ENCODE results near the gene AMZ1. TPM values are rescaled to one million over a fixed set of nuclear protein-coding genes. Genes with fewer than 3 reads are reported as not detected.

AMZ1 gene
- total RNA-seq, 2 donors from 2014 or later: not detected

DNA sequence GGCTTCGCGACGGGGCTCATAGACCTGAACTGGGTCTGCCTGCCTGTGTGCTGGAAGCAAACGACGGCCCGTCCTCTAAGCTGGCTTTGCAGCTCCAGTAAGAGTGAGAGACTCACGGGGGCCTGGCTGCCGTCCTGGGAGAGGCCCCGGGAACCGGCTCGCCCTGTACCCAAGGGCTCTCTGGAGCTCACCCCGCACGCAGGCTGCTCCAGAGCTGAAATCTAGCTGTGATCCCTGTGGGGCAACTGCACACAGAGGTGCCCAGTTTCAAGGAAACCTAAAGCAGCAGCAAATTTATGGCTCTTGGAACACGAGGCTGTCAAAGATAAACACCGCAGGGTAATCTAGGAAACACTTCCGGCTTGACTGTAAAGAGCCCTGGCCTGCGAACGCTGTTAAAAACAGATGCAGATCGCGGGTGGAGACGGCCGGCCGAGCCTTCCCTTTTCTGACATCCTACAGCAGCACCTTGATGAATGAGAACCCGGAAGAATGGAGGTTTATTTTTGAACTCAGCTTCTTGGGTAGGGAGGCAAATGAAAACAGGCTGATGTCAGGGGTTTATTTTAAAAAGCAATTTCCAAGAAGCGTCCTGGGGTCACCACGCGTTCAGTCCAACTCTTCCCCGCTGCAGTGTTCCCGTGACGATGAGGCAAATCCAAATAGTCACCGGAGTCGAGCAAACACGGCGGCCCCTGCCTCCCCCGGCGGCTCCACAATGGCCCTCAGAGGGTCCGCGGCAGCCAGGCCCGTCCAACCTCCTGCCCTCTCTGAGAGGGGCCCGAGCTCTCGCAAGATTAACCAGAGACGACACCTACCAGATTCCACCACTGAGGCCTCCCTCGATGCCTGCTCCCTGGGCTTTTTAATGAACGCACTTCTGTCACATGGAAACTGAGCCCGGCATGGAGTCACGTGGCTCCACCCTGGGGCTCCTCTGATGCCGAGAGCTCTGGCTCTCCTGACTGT lies 29.6 kb downstream of the AMZ1 start:
- peaks cover 11% of the 10 kb centered on the region for H3K4me1 ChIP-seq
- no peaks in the 10 kb centered on the region for H3K9me3 ChIP-seq
- H3K36me3 ChIP-seq (replicated peaks in 1 of 2; ENCODE audit: insufficient read depth in 1 of 2, low read depth in 2 of 2): no peaks in the 10 kb centered on the region
- no peak for TF ChIP-seq POLR2A (IDR thresholded peaks at IDR 0.05)
- TF ChIP-seq, protein P1, sequence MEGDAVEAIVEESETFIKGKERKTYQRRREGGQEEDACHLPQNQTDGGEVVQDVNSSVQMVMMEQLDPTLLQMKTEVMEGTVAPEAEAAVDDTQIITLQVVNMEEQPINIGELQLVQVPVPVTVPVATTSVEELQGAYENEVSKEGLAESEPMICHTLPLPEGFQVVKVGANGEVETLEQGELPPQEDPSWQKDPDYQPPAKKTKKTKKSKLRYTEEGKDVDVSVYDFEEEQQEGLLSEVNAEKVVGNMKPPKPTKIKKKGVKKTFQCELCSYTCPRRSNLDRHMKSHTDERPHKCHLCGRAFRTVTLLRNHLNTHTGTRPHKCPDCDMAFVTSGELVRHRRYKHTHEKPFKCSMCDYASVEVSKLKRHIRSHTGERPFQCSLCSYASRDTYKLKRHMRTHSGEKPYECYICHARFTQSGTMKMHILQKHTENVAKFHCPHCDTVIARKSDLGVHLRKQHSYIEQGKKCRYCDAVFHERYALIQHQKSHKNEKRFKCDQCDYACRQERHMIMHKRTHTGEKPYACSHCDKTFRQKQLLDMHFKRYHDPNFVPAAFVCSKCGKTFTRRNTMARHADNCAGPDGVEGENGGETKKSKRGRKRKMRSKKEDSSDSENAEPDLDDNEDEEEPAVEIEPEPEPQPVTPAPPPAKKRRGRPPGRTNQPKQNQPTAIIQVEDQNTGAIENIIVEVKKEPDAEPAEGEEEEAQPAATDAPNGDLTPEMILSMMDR (IDR thresholded peaks at IDR 0.05): no peak
- ATAC-seq (peak; percentile 61), DNase-seq (peak in 2 of 4 donors; percentile 32 to 40)
- WGBS, 2 donors: 59 to 79% methylated on average over 39 to 47 of the region's 47 CpGs
- intact Hi-C loops (cut with DNase I): no loop called here
- no peak overlapping the region for H3K4me3 ChIP-seq
- H3K27me3 ChIP-seq: no peaks in the 10 kb centered on the region
- peak overlapping the region in 2 of 4 donors; percentile 34 to 42 for H3K27ac ChIP-seq

DNA sequence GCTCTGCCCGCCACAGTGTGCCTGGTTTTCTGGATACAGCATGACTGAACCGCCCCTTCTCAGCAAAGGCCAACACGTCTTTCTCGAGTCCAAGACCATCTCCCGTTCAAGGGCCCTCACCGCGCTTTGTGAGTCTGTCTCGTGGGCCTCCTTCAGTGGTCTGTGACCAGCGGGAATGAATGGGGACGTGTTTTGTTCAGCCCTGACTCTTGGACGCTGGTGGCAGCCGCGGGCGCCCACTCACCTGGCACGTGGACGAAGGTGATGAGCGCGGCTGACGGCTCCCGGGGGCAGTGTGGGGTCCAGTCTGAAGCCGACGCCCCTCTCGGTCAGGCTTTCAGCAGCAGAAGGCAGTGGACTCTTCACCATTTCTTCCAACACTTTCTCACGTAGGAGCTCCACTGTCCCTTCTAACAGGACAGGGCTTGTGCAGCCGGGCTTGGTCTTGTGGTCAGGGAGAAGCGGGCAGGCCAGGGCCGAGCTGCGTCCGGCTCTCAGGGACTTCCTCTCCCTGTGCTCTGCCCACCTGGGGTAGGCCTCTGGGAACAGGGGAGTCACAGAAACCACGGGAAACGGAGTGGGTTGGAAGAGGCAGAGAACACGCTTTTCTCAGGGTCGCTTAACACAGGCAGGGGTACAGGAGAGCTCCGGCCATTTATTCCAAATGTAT lies 30.4 kb downstream of the AMZ1 start:
- no peak overlapping the region for H3K27ac ChIP-seq

DNA sequence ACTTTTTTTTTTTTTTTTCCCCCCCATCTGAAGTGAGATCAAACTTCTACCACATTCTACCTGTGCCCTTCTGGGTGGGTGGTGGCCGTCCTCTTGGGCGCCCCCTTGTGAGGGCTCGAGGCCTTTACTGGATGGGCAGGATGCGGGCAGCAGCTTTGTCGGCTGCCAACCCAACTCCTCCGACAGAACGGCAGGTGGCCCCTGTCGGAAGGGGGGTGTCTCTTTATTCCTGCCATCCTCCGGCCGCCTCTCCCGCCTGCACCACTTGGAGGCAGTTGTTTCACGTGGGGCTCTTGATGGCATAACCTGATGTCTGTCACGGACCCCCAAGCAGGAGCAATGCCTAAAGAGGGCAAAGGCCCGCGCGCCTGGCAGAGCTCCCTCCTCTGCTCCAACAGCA lies 31.0 kb downstream of the AMZ1 start:
- Histone ChIP-seq H3K36me3 (replicated peaks in 1 of 2; ENCODE audit: insufficient read depth in 1 of 2, low read depth in 2 of 2) (no peaks in the 10 kb centered on the region), H3K4me3 (no peak overlapping the region), H3K27ac (no peak overlapping the region), H3K9me3 (no peaks in the 10 kb centered on the region), H3K4me1 (peaks cover 11% of the 10 kb centered on the region), H3K27me3 (no peaks in the 10 kb centered on the region)
- WGBS, 2 donors: 84 to 85% methylated on average over 12 to 16 of the region's 16 CpGs
- ATAC-seq (no peak), DNase-seq (peak in 2 of 4 donors; percentile 28 to 29)
- intact Hi-C loops (cut with DNase I): no loop called here
- TF ChIP-seq POLR2A (IDR thresholded peaks at IDR 0.05): no peak
- TF ChIP-seq, protein P1 (IDR thresholded peaks at IDR 0.05): peak in 6 of 7 experiments; percentile 5 to 28 (median 14)

More for the DNA sequence above, 30.4 kb downstream of the AMZ1 start:
- DNase-seq: no peak
- H3K4me3 ChIP-seq: no peak overlapping the region
- no peak for TF ChIP-seq POLR2A (IDR thresholded peaks at IDR 0.05)
- TF ChIP-seq, protein P1 (IDR thresholded peaks at IDR 0.05): no peak
- no peaks in the 10 kb centered on the region for H3K36me3 ChIP-seq (replicated peaks in 1 of 2; ENCODE audit: insufficient read depth in 1 of 2, low read depth in 2 of 2)
- intact Hi-C loops (cut with DNase I): no loop called here
- WGBS, 2 donors: 88 to 93% methylated on average over 33 to 34 of the region's 34 CpGs
- no peaks in the 10 kb centered on the region for H3K9me3 ChIP-seq
- H3K27me3 ChIP-seq: no peaks in the 10 kb centered on the region
- ATAC-seq: no peak
- peaks cover 11% of the 10 kb centered on the region for H3K4me1 ChIP-seq

DNA sequence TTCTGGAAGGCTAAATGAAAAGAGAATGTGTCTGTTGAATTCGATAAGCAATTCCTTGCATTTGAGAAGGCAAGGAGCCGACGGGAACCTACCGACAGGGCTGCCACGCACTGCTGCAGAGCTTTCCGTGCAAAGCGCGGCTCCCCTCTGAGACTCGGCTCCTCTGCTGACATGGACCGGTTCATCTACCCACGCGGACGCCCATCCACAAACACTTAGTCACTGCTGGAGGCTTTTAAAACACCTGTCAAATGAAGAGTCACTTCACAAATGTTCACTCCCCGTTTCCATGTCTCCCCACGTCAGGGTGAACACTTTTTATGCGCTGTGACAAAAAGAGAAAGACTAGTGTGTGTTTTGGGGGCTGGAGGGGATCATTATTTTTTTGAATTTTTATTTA lies 32.0 kb downstream of the AMZ1 start:
- no peak for TF ChIP-seq POLR2A (IDR thresholded peaks at IDR 0.05)
- TF ChIP-seq, protein P1 (IDR thresholded peaks at IDR 0.05): no peak
- Histone ChIP-seq H3K27ac (no peak overlapping the region), H3K4me3 (no peak overlapping the region), H3K27me3 (no peaks in the 10 kb centered on the region), H3K9me3 (no peaks in the 10 kb centered on the region), H3K36me3 (replicated peaks in 1 of 2; ENCODE audit: insufficient read depth in 1 of 2, low read depth in 2 of 2) (no peaks in the 10 kb centered on the region), H3K4me1 (peaks cover 11% of the 10 kb centered on the region)
- 93 to 94% methylated on average over 16 of the region's 16 CpGs for WGBS, 2 donors
- no peak for DNase-seq
- ATAC-seq: no peak
- intact Hi-C loops (cut with DNase I): no loop called here

All from body of pancreas (tissue), 4 donors.